ENCODE measurements around the gene KHK.
A peak's percentile ranks its signal among the peaks of the same experiment; 100 is the strongest.
"Not testable (repeated sequence)": the region's sequence is repeated elsewhere in the genome, so short reads cannot be mapped to it uniquely, and the experiment has no call there.

The KHK gene

GRCh38 chr2:27070653-27071276 lies 15.8 kb upstream of the KHK start:
- 0 out of 2 replicates have a peak, but pooled peaks cover under 1% of the 10 kb centered on the region for H3K27me3 ChIP-seq (ENCODE audit: low read depth)
- in situ Hi-C loops (cut with MboI; ENCODE audit: low sequenced_read_pairs), result no loop called here
- peaks cover 8% of the 10 kb centered on the region for H3K4me1 ChIP-seq
- H3K9me3 ChIP-seq, result no peaks in the 10 kb centered on the region
- H3K4me3 ChIP-seq, result peak overlapping the region; percentile 93
- H3K36me3 ChIP-seq (replicated peaks), result peaks cover 39% of the 10 kb centered on the region
- no peak for DNase-seq (ENCODE audit: low spot score in 2 of 2)

- peaks cover 35% of the 10 kb centered on the region for H3K36me3 ChIP-seq (replicated peaks)
- H3K9me3 ChIP-seq, result no peaks in the 10 kb centered on the region
- H3K4me1 ChIP-seq, result peaks cover 8% of the 10 kb centered on the region
- H3K27me3 ChIP-seq (ENCODE audit: low read depth), result 0 out of 2 replicates have a peak, but pooled peaks cover 2% of the 10 kb centered on the region
- in situ Hi-C loops (cut with MboI; ENCODE audit: low sequenced_read_pairs), result no loop called here
- peak within 1 kb of the TSS; percentile 93 for H3K4me3 ChIP-seq
- peak; percentile 76 to 92 for DNase-seq (ENCODE audit: low spot score in 2 of 2)
Measured at GRCh38 chr2:27071277-27071989, 15.1 kb upstream of the KHK start, which contains the start of gene OST4. OST4 (minus strand) TSS chr2:27071654.

- H3K27me3 ChIP-seq (ENCODE audit: low read depth), result 0 out of 2 replicates have a peak, but pooled peaks cover 2% of the 10 kb centered on the region
Measured at GRCh38 chr2:27071990-27072830, 14.4 kb upstream of the KHK start.

GRCh38 chr2:27072920-27073319 lies 13.7 kb upstream of the KHK start:
- Histone ChIP-seq H3K9me3 (no peaks in the 10 kb centered on the region), H3K36me3 (replicated peaks) (peaks cover 28% of the 10 kb centered on the region), H3K4me3 (no peak overlapping the region; the same call in 1 of the 2 replicates), H3K27me3 (ENCODE audit: low read depth) (0 out of 2 replicates have a peak, but pooled peaks cover 2% of the 10 kb centered on the region), H3K4me1 (peaks cover 8% of the 10 kb centered on the region)
- in situ Hi-C loops (cut with MboI; ENCODE audit: low sequenced_read_pairs), result no loop called here
- no peak for DNase-seq (ENCODE audit: low spot score in 2 of 2)

More at GRCh38 chr2:27071990-27072830, 14.4 kb upstream of the KHK start:
- peaks cover 8% of the 10 kb centered on the region for H3K4me1 ChIP-seq
- no peaks in the 10 kb centered on the region for H3K9me3 ChIP-seq
- peak overlapping the region; percentile 93 for H3K4me3 ChIP-seq
- in situ Hi-C loops (cut with MboI; ENCODE audit: low sequenced_read_pairs), result no loop called here
- H3K36me3 ChIP-seq (replicated peaks), result peaks cover 33% of the 10 kb centered on the region
- DNase-seq (ENCODE audit: low spot score in 2 of 2), result no peak

- H3K9me3 ChIP-seq, result no peaks in the 10 kb centered on the region
- in situ Hi-C loops (cut with MboI; ENCODE audit: low sequenced_read_pairs), result no loop called here
- no peak for DNase-seq (ENCODE audit: low spot score in 2 of 2)
- 0 out of 2 replicates have a peak, but pooled peaks cover 2% of the 10 kb centered on the region for H3K27me3 ChIP-seq (ENCODE audit: low read depth)
- peaks cover 8% of the 10 kb centered on the region for H3K4me1 ChIP-seq
- H3K4me3 ChIP-seq, result no peak overlapping the region
- H3K36me3 ChIP-seq (replicated peaks), result peaks cover 19% of the 10 kb centered on the region
Measured at GRCh38 chr2:27073782-27074181, 12.8 kb upstream of the KHK start.

- DNase-seq (ENCODE audit: low spot score in 2 of 2), result no peak
Measured at GRCh38 chr2:27074738-27075565, 11.6 kb upstream of the KHK start.

GRCh38 chr2:27075566-27075871 lies 11.1 kb upstream of the KHK start:
- H3K9me3 ChIP-seq; H3K27me3 ChIP-seq (ENCODE audit: low read depth); H3K4me3 ChIP-seq; DNase-seq (ENCODE audit: low spot score in 2 of 2); in situ Hi-C loops (cut with MboI; ENCODE audit: low sequenced_read_pairs); H3K36me3 ChIP-seq (replicated peaks); H3K4me1 ChIP-seq: not testable (repeated sequence)

More at GRCh38 chr2:27074738-27075565, 11.6 kb upstream of the KHK start:
- in situ Hi-C loops (cut with MboI; ENCODE audit: low sequenced_read_pairs), result no loop called here
- Histone ChIP-seq H3K36me3 (replicated peaks) (peaks cover 10% of the 10 kb centered on the region), H3K27me3 (ENCODE audit: low read depth) (0 out of 2 replicates have a peak, but pooled peaks cover 2% of the 10 kb centered on the region), H3K4me3 (no peak overlapping the region), H3K4me1 (peaks cover 8% of the 10 kb centered on the region), H3K9me3 (no peaks in the 10 kb centered on the region)

GRCh38 chr2:27076323-27076722 lies 10.2 kb upstream of the KHK start:
- Histone ChIP-seq H3K4me1 (peaks cover 3% of the 10 kb centered on the region), H3K9me3 (no peaks in the 10 kb centered on the region), H3K36me3 (replicated peaks) (peaks cover 1% of the 10 kb centered on the region; the same call in 1 of the 2 replicates), H3K27me3 (ENCODE audit: low read depth) (0 out of 2 replicates have a peak, but pooled peaks cover 2% of the 10 kb centered on the region), H3K4me3 (no peak overlapping the region)
- no peak for DNase-seq (ENCODE audit: low spot score in 2 of 2)
- in situ Hi-C loops (cut with MboI; ENCODE audit: low sequenced_read_pairs), result no loop called here

GRCh38 chr2:27077231-27077630 lies 9.3 kb upstream of the KHK start:
- Histone ChIP-seq H3K27me3 (ENCODE audit: low read depth) (0 out of 2 replicates have a peak, but pooled peaks cover 2% of the 10 kb centered on the region), H3K36me3 (replicated peaks) (no peaks in the 10 kb centered on the region), H3K9me3 (no peaks in the 10 kb centered on the region), H3K4me3 (no peak overlapping the region), H3K4me1 (peaks cover 5% of the 10 kb centered on the region)
- no peak for DNase-seq (ENCODE audit: low spot score in 2 of 2)
- in situ Hi-C loops (cut with MboI; ENCODE audit: low sequenced_read_pairs), result no loop called here

GRCh38 chr2:27078267-27079194 lies 8.0 kb upstream of the KHK start, which contains the start of gene EMILIN1:
EMILIN1 (plus strand) TSS chr2:27078615; CDS start chr2:27079066, 451 bp downstream.
- Histone ChIP-seq H3K4me1 (peaks cover 5% of the 10 kb centered on the region), H3K9me3 (no peaks in the 10 kb centered on the region), H3K27me3 (ENCODE audit: low read depth) (0 out of 2 replicates have a peak, but pooled peaks cover 2% of the 10 kb centered on the region), H3K36me3 (replicated peaks) (no peaks in the 10 kb centered on the region), H3K4me3 (no peak within 1 kb of the TSS)
- in situ Hi-C loops (cut with MboI; ENCODE audit: low sequenced_read_pairs), result no loop called here
- DNase-seq (ENCODE audit: low spot score in 2 of 2), result no peak

GRCh38 chr2:27079233-27080139 lies 7.1 kb upstream of the KHK start:
- Histone ChIP-seq H3K27me3 (ENCODE audit: low read depth) (0 out of 2 replicates have a peak, but pooled peaks cover 2% of the 10 kb centered on the region), H3K4me3 (no peak overlapping the region), H3K36me3 (replicated peaks) (no peaks in the 10 kb centered on the region), H3K9me3 (no peaks in the 10 kb centered on the region), H3K4me1 (peaks cover 5% of the 10 kb centered on the region)
- in situ Hi-C loops (cut with MboI; ENCODE audit: low sequenced_read_pairs), result no loop called here
- no peak for DNase-seq (ENCODE audit: low spot score in 2 of 2)
